Spleen (tissue), 11 donors: ENCODE results near the gene PDE4DIP. TPM values are rescaled to one million over a fixed set of nuclear protein-coding genes. Genes with fewer than 3 reads are reported as not detected.
"Not testable (repeated sequence)": the region's sequence is repeated elsewhere in the genome, so short reads cannot be mapped to it uniquely, and the experiment has no call there.

Experiments
- DNase-seq: peaks from one replicate; pipeline ENCODE4 v3.0.0-alpha.2; 2020
- H3K27ac ChIP-seq, 8 donors: fragments of 200-600 bp; sonication (generic) in 7 of 8; 1 replicate in 4 of 8; 2 replicates in 4 of 8; pipeline versions ENCODE4 v1.5.0 to v1.8.0; 2016 to 2021; ENCODE audit warnings: inconsistent platforms in 4 of 8, mild to moderate bottlenecking in 4 of 8, moderate library complexity in 1 of 8
- H3K27me3 ChIP-seq, 7 donors: fragments of 200-600 bp; sonication (generic) in 6 of 7; replicated peaks in 1 of 7; 1 replicate in 4 of 7; 2 replicates in 3 of 7; pipeline versions ENCODE4 v1.5.0 to v1.8.0; 2016 to 2021; ENCODE audit warnings: inconsistent platforms in 3 of 7, mild to moderate bottlenecking in 1 of 7
- H3K36me3 ChIP-seq, 6 donors: fragments of 200-600 bp; sonication (generic) in 5 of 6; 1 replicate in 4 of 6; 2 replicates in 2 of 6; pipeline versions ENCODE4 v1.5.0 to v1.8.0; 2016 to 2021; ENCODE audit warnings: inconsistent platforms in 2 of 6
- H3K4me1 ChIP-seq, 6 donors: fragments of 200-600 bp; sonication (generic) in 5 of 6; 1 replicate in 3 of 6; 2 replicates in 3 of 6; pipeline versions ENCODE4 v1.5.0 to v1.8.0; 2016 to 2021; ENCODE audit warnings: inconsistent platforms in 3 of 6
- H3K4me3 ChIP-seq, 8 donors: fragments of 200-600 bp; sonication (generic) in 7 of 8; 1 replicate in 4 of 8; 2 replicates in 4 of 8; pipeline versions ENCODE4 v1.5.0 to v1.8.0; 2016 to 2021; ENCODE audit warnings: inconsistent platforms in 4 of 8, mild to moderate bottlenecking in 4 of 8, moderate library complexity in 2 of 8
- H3K9me3 ChIP-seq, 8 donors: fragments of 200-600 bp; sonication (generic) in 7 of 8; 1 replicate in 4 of 8; 2 replicates in 4 of 8; pipeline versions ENCODE4 v1.5.0 to v1.8.0; 2016 to 2021; ENCODE audit warnings: inconsistent platforms in 4 of 8
- WGBS, 5 donors: extraction: QIAGEN DNeasy Blood & Tissue Kit in 3 of 5; methylation state at CpG; one replicate each; pipeline versions ENCODE4 v1.1.5 to v1.1.7; 2013 to 2018; 5-methylcytosine and 5-hydroxymethylcytosine counted together
- intact Hi-C: fragments of 100-400 bp; cut with DNase I; formaldehyde crosslinking; loops from one replicate; pipeline ENCODE4 v1.15.0; 2023; ENCODE audit warnings: low total_unique reads
- polyA plus RNA-seq, 3 donors: library from polyadenylated mRNA; stranded (reverse); fragments of 200-250 nt; gene quantifications; one replicate each; pipeline ENCODE4 v1.2.1, GENCODE V29; 2013
- total RNA-seq, 7 donors: library from RNA; depleted of rRNA in 3 of 7; stranded (reverse); fragments of >200 nt in 3 of 7; fragmentation: NEBNext Ultra II Directional in 4 of 7; extraction: Animal tissue kit (Norgen Biotek cat#: 25700) in 4 of 7; gene quantifications; one replicate each; pipeline versions ENCODE4 v1.1.0 to v1.2.1, GENCODE V29; 2016 to 2021
- donor health status: healthy with polysubstance abuse.
- donor health status: DM: no; HTN: no; CAD: no; lungs with moderate emphysema.
- donor health status: DM: no; HTN: no; CAD: no.
- donor health status: Bipolar disorder and iron deficiency.
- donor health status: healthy.
- donor health status: DM: no; HTN: no; CAD: no.
- donor health status: DM: yes; HTN: yes; CAD: no.

PDE4DIP gene
- total and polyA plus RNA-seq, 10 donors = 10.1 to 91.3 (median 44.8) TPM

- H3K9me3 ChIP-seq, H3K36me3 ChIP-seq, intact Hi-C loops, H3K27ac ChIP-seq, H3K27me3 ChIP-seq, H3K4me3 ChIP-seq, H3K4me1 ChIP-seq, DNase-seq: not testable (repeated sequence)
- 69 to 100% (median 89%) methylated on average over 1 of the region's 2 CpGs for WGBS, 5 donors
These were observed 148.1 kb downstream of the PDE4DIP start for GRCh38 chr1:148992364-148992763.

DNA sequence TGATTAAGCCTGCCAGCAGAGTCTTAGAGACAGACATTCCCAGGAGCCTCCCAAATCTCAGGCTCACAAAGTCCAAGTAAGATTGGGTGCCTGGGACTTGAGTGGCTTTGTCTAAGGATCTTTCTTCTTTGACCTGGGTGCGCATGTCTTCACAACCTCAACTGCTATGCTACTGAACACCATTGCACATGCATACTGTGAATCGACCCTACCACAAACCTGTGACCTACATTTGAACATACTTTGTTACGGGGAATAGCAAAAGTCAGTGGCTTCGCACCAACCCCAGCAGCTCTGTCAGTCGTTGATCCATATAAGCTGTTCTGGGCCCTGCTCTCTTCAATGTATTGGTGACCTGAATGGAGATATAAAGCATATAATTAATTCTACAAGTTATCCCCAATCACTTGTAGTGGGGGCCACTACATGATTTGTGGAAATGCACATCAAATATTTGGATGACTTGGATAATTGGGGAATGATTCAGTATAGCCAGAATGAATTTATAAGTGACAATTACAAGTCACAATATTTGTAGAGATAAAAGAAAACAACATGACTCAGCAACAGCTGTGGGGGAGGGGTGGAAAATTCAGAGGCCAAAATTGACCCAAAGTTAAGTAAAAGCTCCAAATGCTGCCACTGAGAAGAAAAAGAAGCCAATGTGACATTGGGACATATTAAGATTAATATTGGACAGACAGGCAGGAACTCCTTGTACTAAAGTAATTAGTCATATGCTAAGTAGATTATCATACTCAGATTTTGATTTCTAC is 152.4 kb downstream of the PDE4DIP start:
- H3K9me3 ChIP-seq, intact Hi-C loops, H3K4me1 ChIP-seq, H3K4me3 ChIP-seq, H3K36me3 ChIP-seq, DNase-seq, H3K27me3 ChIP-seq, H3K27ac ChIP-seq: not testable (repeated sequence)
- WGBS, 5 donors = 83 to 93% (median 88%) methylated on average over 4 to 5 of the region's 5 CpGs

DNA sequence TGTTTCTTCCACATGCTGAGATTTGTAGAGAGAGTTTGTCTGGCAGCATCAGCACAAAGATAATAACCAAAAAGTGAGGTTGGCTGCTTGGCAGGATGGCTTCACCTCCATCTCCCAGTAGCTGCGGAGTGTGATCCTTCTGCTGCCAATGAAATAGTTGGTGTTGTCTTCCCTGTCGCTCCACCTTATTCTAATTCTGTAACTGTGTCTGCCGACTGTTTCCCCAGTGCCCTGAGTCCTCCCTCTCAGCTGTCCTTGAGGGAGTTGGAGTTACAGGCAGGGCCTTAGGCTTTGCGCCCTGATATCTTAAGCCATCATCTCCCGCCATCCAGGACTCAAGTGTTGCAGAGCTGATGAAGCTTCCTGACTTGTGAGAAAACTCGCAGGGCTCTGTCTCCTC is 153.2 kb downstream of the PDE4DIP start:
- WGBS, 5 donors = 73 to 100% (median 90%) methylated on average over 1 to 4 of the region's 6 CpGs
- H3K27ac ChIP-seq, intact Hi-C loops, H3K27me3 ChIP-seq, H3K36me3 ChIP-seq, DNase-seq, H3K9me3 ChIP-seq, H3K4me1 ChIP-seq, H3K4me3 ChIP-seq: not testable (repeated sequence)

DNA sequence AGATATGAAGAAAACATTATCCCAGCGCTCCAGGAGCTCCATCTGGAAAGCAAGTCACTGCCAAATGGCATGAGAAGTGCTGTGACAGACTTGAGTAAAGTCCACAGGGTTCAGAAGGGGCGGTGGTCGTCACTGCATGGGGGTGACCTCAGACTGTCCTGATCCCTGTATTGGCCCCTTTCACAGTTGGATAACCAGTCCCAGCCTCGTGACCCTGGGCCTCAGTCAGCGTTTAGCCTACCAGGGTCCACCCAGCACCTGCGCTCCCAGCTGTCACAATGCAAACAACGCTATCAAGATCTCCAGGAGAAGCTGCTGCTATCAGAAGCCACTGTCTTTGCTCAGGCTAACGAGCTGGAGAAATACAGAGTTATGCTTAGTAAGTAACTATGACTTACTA is 158.4 kb downstream of the PDE4DIP start:
- intact Hi-C loops, H3K27me3 ChIP-seq, H3K4me3 ChIP-seq, H3K4me1 ChIP-seq, H3K36me3 ChIP-seq, H3K27ac ChIP-seq, DNase-seq, H3K9me3 ChIP-seq: not testable (repeated sequence)
- 50 to 100% (median 74%) methylated on average over 1 to 2 of the region's 8 CpGs; no CpG with 5 or more reads in 1 of the 5 donors for WGBS, 5 donors

DNA sequence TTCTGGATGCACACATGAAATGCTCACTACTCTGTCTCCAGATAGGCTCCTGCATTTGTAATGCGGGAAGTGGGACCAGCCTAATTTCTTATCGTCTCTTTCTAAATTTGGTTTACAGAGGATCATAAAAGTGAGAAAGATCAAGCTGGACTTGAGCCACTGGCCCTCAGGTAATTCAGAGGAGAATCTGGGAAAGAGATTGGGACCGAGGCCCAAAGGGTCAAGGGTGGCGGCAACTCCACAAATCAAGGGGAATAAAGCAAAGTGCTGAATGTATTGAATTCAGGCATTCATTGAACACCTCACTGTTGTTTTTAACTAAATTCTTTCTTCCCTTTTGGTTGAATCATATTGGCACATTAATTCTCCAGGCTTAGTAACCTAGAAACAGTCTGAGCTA is 164.1 kb downstream of the PDE4DIP start:
- DNase-seq, H3K4me3 ChIP-seq, H3K4me1 ChIP-seq, H3K9me3 ChIP-seq, H3K27me3 ChIP-seq, intact Hi-C loops, H3K36me3 ChIP-seq, H3K27ac ChIP-seq: not testable (repeated sequence)
- no CpG with 5 or more reads among the region's 4 CpGs for WGBS, 5 donors

DNA sequence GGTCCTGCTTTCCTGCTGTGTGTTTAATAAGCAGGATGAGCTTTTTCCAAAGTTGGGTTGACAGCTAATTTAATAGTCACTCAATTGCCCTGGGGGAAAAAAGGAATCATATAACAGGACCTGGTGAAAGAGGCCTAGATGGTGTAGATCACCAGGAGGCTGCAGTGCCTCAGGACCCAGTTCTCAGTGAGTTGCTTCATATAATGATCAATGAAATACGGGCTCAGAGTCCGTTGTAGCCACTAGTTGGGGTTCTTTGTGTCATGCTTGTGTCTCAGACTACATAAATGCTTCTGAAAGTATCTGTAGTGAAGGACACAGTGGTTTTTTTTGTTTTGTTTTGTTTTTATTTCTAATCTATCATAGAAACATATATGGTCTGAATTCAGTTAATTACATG is 164.5 kb downstream of the PDE4DIP start:
- H3K4me1 ChIP-seq, H3K27ac ChIP-seq, intact Hi-C loops, H3K9me3 ChIP-seq, H3K36me3 ChIP-seq, H3K4me3 ChIP-seq, H3K27me3 ChIP-seq, DNase-seq: not testable (repeated sequence)
- WGBS, 5 donors = 60 to 93% (median 91%) methylated on average over 1 to 2 of the region's 2 CpGs; no CpG with 5 or more reads in 1 of the 5 donors

DNA sequence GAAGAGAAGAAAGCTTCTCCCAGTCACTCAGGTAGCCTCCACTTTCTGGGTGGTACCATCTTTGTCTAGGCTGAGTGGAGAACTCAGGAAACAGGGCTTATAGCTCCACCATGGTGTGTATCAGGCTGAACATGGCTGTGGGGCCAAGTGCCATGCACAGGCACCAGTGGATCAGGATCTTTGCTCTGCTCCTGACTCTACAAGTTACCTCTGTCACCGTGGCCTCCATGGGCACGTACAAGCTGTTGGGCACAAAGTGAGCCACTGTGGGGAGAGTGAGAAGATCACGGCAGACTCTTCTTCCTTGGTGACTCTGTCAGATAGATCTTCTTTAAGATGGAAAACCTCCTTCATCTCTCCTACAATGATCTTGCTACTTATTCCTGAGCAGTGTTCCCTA is 165.5 kb downstream of the PDE4DIP start:
- H3K27me3 ChIP-seq, H3K9me3 ChIP-seq, H3K27ac ChIP-seq, intact Hi-C loops, H3K4me1 ChIP-seq, H3K36me3 ChIP-seq, DNase-seq, H3K4me3 ChIP-seq: not testable (repeated sequence)
- 85 to 100% (median 96%) methylated on average over 3 of the region's 3 CpGs for WGBS, 5 donors

DNA sequence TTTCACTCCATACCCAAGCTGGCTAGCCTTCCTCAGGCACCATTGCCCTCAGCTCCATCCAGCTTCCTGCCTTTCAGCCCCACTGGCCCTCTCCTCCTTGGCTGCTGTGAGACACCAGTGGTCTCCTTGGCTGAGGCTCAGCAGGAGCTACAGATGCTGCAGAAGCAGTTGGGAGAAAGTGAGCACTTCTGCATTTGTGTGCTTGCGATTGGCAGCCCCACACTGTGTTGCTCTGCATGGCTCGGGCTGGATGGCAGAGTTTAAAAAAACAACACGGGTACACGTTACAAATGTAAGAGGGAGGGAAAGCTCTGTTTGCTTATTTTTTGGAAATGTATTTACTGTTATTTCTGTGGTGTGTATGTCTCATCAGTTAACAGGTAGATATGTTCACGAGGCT is 168.4 kb downstream of the PDE4DIP start:
- DNase-seq, H3K36me3 ChIP-seq, H3K9me3 ChIP-seq, intact Hi-C loops, H3K27ac ChIP-seq, H3K4me3 ChIP-seq, H3K4me1 ChIP-seq, H3K27me3 ChIP-seq: not testable (repeated sequence)
- WGBS, 5 donors = 33 to 60% (median 44%) methylated on average over 1 to 2 of the region's 5 CpGs

DNA sequence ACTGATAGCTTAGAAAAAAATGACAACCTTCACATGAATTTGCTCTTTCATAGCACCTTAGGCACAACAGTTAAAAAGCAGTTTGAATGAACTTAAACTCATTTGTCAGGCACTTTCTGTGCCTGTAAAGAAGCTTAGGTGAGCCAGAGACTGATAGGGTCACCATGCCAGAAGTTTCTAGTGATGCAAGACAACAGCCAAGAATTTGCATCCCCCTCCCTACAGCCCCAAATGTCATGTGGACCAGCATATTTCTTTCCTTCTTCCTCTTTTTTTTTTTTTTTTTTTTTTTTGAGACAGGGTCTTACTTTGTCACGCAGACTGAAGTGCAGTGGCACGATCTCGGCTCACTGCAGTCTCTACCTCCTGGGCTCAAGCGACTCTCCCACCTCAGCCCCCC is 169.3 kb downstream of the PDE4DIP start:
- H3K9me3 ChIP-seq, H3K4me1 ChIP-seq, H3K4me3 ChIP-seq, intact Hi-C loops, H3K27me3 ChIP-seq, H3K27ac ChIP-seq, H3K36me3 ChIP-seq, DNase-seq: not testable (repeated sequence)
- 25 to 66% (median 39%) methylated on average over 3 to 4 of the region's 4 CpGs for WGBS, 5 donors

DNA sequence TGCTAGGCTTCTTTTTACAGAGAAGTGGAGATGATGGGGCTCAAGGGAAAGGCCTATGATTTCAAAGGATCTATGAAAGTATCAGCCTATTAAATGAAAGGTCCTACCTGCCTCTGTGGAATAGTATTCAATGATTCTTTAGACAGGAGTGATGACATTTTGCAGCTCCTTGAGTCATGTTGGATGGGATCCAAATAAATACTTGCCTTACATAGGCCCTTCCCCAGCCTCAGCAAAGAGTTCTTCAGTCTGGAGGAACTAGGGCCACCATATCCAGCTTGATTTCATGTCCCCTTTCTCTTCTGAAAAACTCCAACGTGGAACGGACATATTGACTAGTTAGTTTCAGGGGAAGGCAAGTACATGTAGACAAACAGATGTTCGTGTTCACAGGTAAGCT is 171.3 kb downstream of the PDE4DIP start:
- H3K9me3 ChIP-seq, H3K27ac ChIP-seq, H3K4me1 ChIP-seq, H3K4me3 ChIP-seq, intact Hi-C loops, H3K36me3 ChIP-seq, H3K27me3 ChIP-seq, DNase-seq: not testable (repeated sequence)
- 85 to 92% (median 88%) methylated on average over 3 of the region's 3 CpGs for WGBS, 5 donors

- DNase-seq, H3K27me3 ChIP-seq, H3K4me1 ChIP-seq, H3K9me3 ChIP-seq, intact Hi-C loops, H3K27ac ChIP-seq, H3K4me3 ChIP-seq, H3K36me3 ChIP-seq: not testable (repeated sequence)
- WGBS, 5 donors = 98 to 100% (median 100%) methylated on average over 2 of the region's 2 CpGs; no CpG with 5 or more reads in 1 of the 5 donors
These were observed 172.4 kb downstream of the PDE4DIP start for GRCh38 chr1:149016626-149017025.

- H3K27ac ChIP-seq, H3K4me1 ChIP-seq, H3K4me3 ChIP-seq, H3K27me3 ChIP-seq, H3K36me3 ChIP-seq, H3K9me3 ChIP-seq, DNase-seq, intact Hi-C loops: not testable (repeated sequence)
- WGBS, 5 donors = 64 to 83% (median 74%) methylated on average over 2 of the region's 3 CpGs
These were observed 174.3 kb downstream of the PDE4DIP start for GRCh38 chr1:149018577-149018976.
